Non-pigmented ciliary epithelial cell (primary cell): ENCODE measurements around the gene LIPC.

Experiments
- DNase-seq: peaks from one replicate; pipeline ENCODE4 v3.0.0-alpha.2; 2010; ENCODE audit warnings: low read depth

Gene LIPC

GRCh38 chr15:58436552-58436951 is 4.8 kb downstream of the LIPC start:
- DNase-seq, result no peak

- no peak for DNase-seq
These were observed 5.8 kb downstream of the LIPC start for GRCh38 chr15:58437531-58438105.

- DNase-seq, result no peak
These were observed 6.3 kb downstream of the LIPC start for GRCh38 chr15:58438111-58438510.

GRCh38 chr15:58438956-58439355 is 7.2 kb downstream of the LIPC start:
- DNase-seq, result peak; percentile 18

GRCh38 chr15:58440158-58440910 is 8.5 kb downstream of the LIPC start:
- no peak for DNase-seq

GRCh38 chr15:58440922-58441321 is 9.1 kb downstream of the LIPC start:
- DNase-seq, result no peak

GRCh38 chr15:58441376-58442070 is 9.7 kb downstream of the LIPC start:
- DNase-seq, result peak; percentile 43

GRCh38 chr15:58442122-58442521 is 10.3 kb downstream of the LIPC start:
- no peak for DNase-seq

- DNase-seq, result no peak
These were observed 11.5 kb downstream of the LIPC start for GRCh38 chr15:58443308-58443707.

- DNase-seq, result no peak
These were observed 12.3 kb downstream of the LIPC start for GRCh38 chr15:58444056-58444455.

GRCh38 chr15:58444658-58445332 is 13.0 kb downstream of the LIPC start:
- no peak for DNase-seq

- no peak for DNase-seq
These were observed 14.1 kb downstream of the LIPC start for GRCh38 chr15:58445865-58446264.

GRCh38 chr15:58446521-58446920 is 14.7 kb downstream of the LIPC start:
- DNase-seq, result no peak

- DNase-seq, result peak; percentile 91
These were observed 15.7 kb downstream of the LIPC start for GRCh38 chr15:58447271-58448010.

GRCh38 chr15:58448331-58448730 is 16.5 kb downstream of the LIPC start:
- DNase-seq, result no peak

- DNase-seq, result no peak
These were observed 17.1 kb downstream of the LIPC start for GRCh38 chr15:58448906-58449305.

GRCh38 chr15:58451826-58452225 is 20.0 kb downstream of the LIPC start:
- no peak for DNase-seq

GRCh38 chr15:58452775-58453174 is 21.0 kb downstream of the LIPC start:
- no peak for DNase-seq

- DNase-seq, result no peak
These were observed 22.4 kb downstream of the LIPC start for GRCh38 chr15:58453931-58454793.

- DNase-seq, result no peak
These were observed 23.2 kb downstream of the LIPC start for GRCh38 chr15:58454950-58455401.

GRCh38 chr15:58457466-58457965 is 25.7 kb downstream of the LIPC start:
- peak; percentile 62 for DNase-seq
